ENCODE data around the gene SLC9A6.
A peak's percentile ranks its signal among the peaks of the same experiment; 100 is the strongest.
"Not testable (repeated sequence)": the region's sequence is repeated elsewhere in the genome, so short reads cannot be mapped to it uniquely, and the experiment has no call there.

The SLC9A6 gene

GRCh38 chrX:136067966-136068365, 82.7 kb downstream of the SLC9A6 start:
- no peak overlapping the region for H3K4me3 ChIP-seq (ENCODE audit: low read depth in 1 of 2, low read length in 2 of 2)

GRCh38 chrX:136076942-136077341, 91.7 kb downstream of the SLC9A6 start:
- Histone ChIP-seq H3K79me2 (ENCODE audit: insufficient read depth, low read length) (no peaks in the 10 kb centered on the region), H3K27me3 (ENCODE audit: insufficient read depth, low read length, poor library complexity) (no peaks in the 10 kb centered on the region), H3K4me1 (ENCODE audit: insufficient read depth, low read length) (no peaks in the 10 kb centered on the region), H4K20me1 (ENCODE audit: insufficient read depth, low read length) (no peaks in the 10 kb centered on the region), H2AFZ (ENCODE audit: low read depth, low read length) (no peak overlapping the region), H3K4me2 (ENCODE audit: insufficient read depth, low read length) (no peak overlapping the region), H3K36me3 (ENCODE audit: insufficient read depth, low read length) (no peaks in the 10 kb centered on the region), H3K9ac (ENCODE audit: low read depth, low read length) (no peak overlapping the region), H3K27ac (ENCODE audit: low read length) (no peak overlapping the region), H3K4me3 (ENCODE audit: low read depth in 1 of 2, low read length in 2 of 2) (no peak overlapping the region), H3K9me3 (ENCODE audit: insufficient read depth, low read length, severe bottlenecking) (no peaks in the 10 kb centered on the region)
- TF ChIP-seq CTCF (IDR thresholded peaks at IDR 0.05; ENCODE audit: borderline replicate concordance, extremely low read depth, low read length, poor library complexity, severe bottlenecking), result no peak
- TF ChIP-seq EZH2 (IDR thresholded peaks at IDR 0.05; ENCODE audit: borderline replicate concordance, low read depth, low read length, severe bottlenecking), result no peak
- DNase-seq, result no peak
- ATAC-seq (ENCODE audit: insufficient read depth, low read depth), result peak; percentile 47; the same call in 1 of the 3 replicates

More at GRCh38 chrX:136067966-136068365, 82.7 kb downstream of the SLC9A6 start:
- H3K27ac ChIP-seq (ENCODE audit: low read length), result no peak overlapping the region
- H3K9ac ChIP-seq (ENCODE audit: low read depth, low read length), result no peak overlapping the region
- ATAC-seq (ENCODE audit: insufficient read depth, low read depth) (no peak), DNase-seq (no peak)
- H3K4me1 ChIP-seq (ENCODE audit: insufficient read depth, low read length), result peaks cover 4% of the 10 kb centered on the region; the same call in 1 of the 2 replicates
- H3K79me2 ChIP-seq (ENCODE audit: insufficient read depth, low read length), result no peaks in the 10 kb centered on the region
- H3K4me2 ChIP-seq (ENCODE audit: insufficient read depth, low read length), result no peak overlapping the region
- no peaks in the 10 kb centered on the region for H3K27me3 ChIP-seq (ENCODE audit: insufficient read depth, low read length, poor library complexity)
- H3K9me3 ChIP-seq (ENCODE audit: insufficient read depth, low read length, severe bottlenecking), result no peaks in the 10 kb centered on the region
- no peak overlapping the region for H2AFZ ChIP-seq (ENCODE audit: low read depth, low read length)
- H3K36me3 ChIP-seq (ENCODE audit: insufficient read depth, low read length), result no peaks in the 10 kb centered on the region
- no peaks in the 10 kb centered on the region for H4K20me1 ChIP-seq (ENCODE audit: insufficient read depth, low read length)
- no peak for TF ChIP-seq EZH2 (IDR thresholded peaks at IDR 0.05; ENCODE audit: borderline replicate concordance, low read depth, low read length, severe bottlenecking)
- TF ChIP-seq CTCF (IDR thresholded peaks at IDR 0.05; ENCODE audit: borderline replicate concordance, extremely low read depth, low read length, poor library complexity, severe bottlenecking), result no peak

- ATAC-seq (ENCODE audit: insufficient read depth, low read depth), result no peak
- no peak overlapping the region for H3K9ac ChIP-seq (ENCODE audit: low read depth, low read length)
- no peaks in the 10 kb centered on the region for H3K36me3 ChIP-seq (ENCODE audit: insufficient read depth, low read length)
- no peaks in the 10 kb centered on the region for H3K4me1 ChIP-seq (ENCODE audit: insufficient read depth, low read length)
- no peak overlapping the region for H3K27ac ChIP-seq (ENCODE audit: low read length)
- no peak overlapping the region for H3K4me2 ChIP-seq (ENCODE audit: insufficient read depth, low read length)
- H3K4me3 ChIP-seq (ENCODE audit: low read depth in 1 of 2, low read length in 2 of 2), result no peak overlapping the region
- TF ChIP-seq EZH2 (IDR thresholded peaks at IDR 0.05; ENCODE audit: borderline replicate concordance, low read depth, low read length, severe bottlenecking) (no peak), CTCF (IDR thresholded peaks at IDR 0.05; ENCODE audit: borderline replicate concordance, extremely low read depth, low read length, poor library complexity, severe bottlenecking) (no peak)
- no peaks in the 10 kb centered on the region for H3K9me3 ChIP-seq (ENCODE audit: insufficient read depth, low read length, severe bottlenecking)
- DNase-seq, result no peak
- no peak overlapping the region for H2AFZ ChIP-seq (ENCODE audit: low read depth, low read length)
- no peaks in the 10 kb centered on the region for H3K27me3 ChIP-seq (ENCODE audit: insufficient read depth, low read length, poor library complexity)
- H4K20me1 ChIP-seq (ENCODE audit: insufficient read depth, low read length), result no peaks in the 10 kb centered on the region
- H3K79me2 ChIP-seq (ENCODE audit: insufficient read depth, low read length), result no peaks in the 10 kb centered on the region
Measured at GRCh38 chrX:136080766-136081165, 95.5 kb downstream of the SLC9A6 start.

GRCh38 chrX:136086521-136086920, 101.3 kb downstream of the SLC9A6 start:
- TF ChIP-seq EZH2 (IDR thresholded peaks at IDR 0.05; ENCODE audit: borderline replicate concordance, low read depth, low read length, severe bottlenecking), result no peak
- no peak for TF ChIP-seq CTCF (IDR thresholded peaks at IDR 0.05; ENCODE audit: borderline replicate concordance, extremely low read depth, low read length, poor library complexity, severe bottlenecking)
- Histone ChIP-seq H3K79me2 (ENCODE audit: insufficient read depth, low read length) (no peaks in the 10 kb centered on the region), H4K20me1 (ENCODE audit: insufficient read depth, low read length) (no peaks in the 10 kb centered on the region), H3K9ac (ENCODE audit: low read depth, low read length) (no peak overlapping the region), H2AFZ (ENCODE audit: low read depth, low read length) (no peak overlapping the region), H3K9me3 (ENCODE audit: insufficient read depth, low read length, severe bottlenecking) (no peaks in the 10 kb centered on the region), H3K4me1 (ENCODE audit: insufficient read depth, low read length) (no peaks in the 10 kb centered on the region), H3K4me2 (ENCODE audit: insufficient read depth, low read length) (no peak overlapping the region), H3K27ac (ENCODE audit: low read length) (no peak overlapping the region), H3K36me3 (ENCODE audit: insufficient read depth, low read length) (no peaks in the 10 kb centered on the region), H3K4me3 (ENCODE audit: low read depth in 1 of 2, low read length in 2 of 2) (no peak overlapping the region), H3K27me3 (ENCODE audit: insufficient read depth, low read length, poor library complexity) (no peaks in the 10 kb centered on the region)
- ATAC-seq (ENCODE audit: insufficient read depth, low read depth) (no peak), DNase-seq (no peak)

GRCh38 chrX:136091898-136092297, 106.7 kb downstream of the SLC9A6 start:
- not testable (repeated sequence) for H4K20me1 ChIP-seq (ENCODE audit: insufficient read depth, low read length); H3K9ac ChIP-seq (ENCODE audit: low read depth, low read length); H3K36me3 ChIP-seq (ENCODE audit: insufficient read depth, low read length); H3K79me2 ChIP-seq (ENCODE audit: insufficient read depth, low read length); H3K4me2 ChIP-seq (ENCODE audit: insufficient read depth, low read length); ATAC-seq (ENCODE audit: insufficient read depth, low read depth); H2AFZ ChIP-seq (ENCODE audit: low read depth, low read length); DNase-seq; H3K4me3 ChIP-seq (ENCODE audit: low read depth in 1 of 2, low read length in 2 of 2); H3K9me3 ChIP-seq (ENCODE audit: insufficient read depth, low read length, severe bottlenecking); H3K27me3 ChIP-seq (ENCODE audit: insufficient read depth, low read length, poor library complexity); H3K4me1 ChIP-seq (ENCODE audit: insufficient read depth, low read length); H3K27ac ChIP-seq (ENCODE audit: low read length)
